A549 (cell line): ENCODE data around the gene KIF2A. TPM values are rescaled to one million over a fixed set of nuclear protein-coding genes. Genes with fewer than 3 reads are reported as not detected.

Experiments used
- ATAC-seq, 2 experiments: fragments of 200-7000 bp in 1 of 2; fragments of >200 bp in 1 of 2; cut with Nextera tagmentation in 1 of 2; cut with Tn5 transposase in 1 of 2; 3 replicates each; pipeline versions ENCODE4 v1.8.0 to v1.9.1; 2018 to 2020; ENCODE audit warnings: mild to moderate bottlenecking in 1 of 2, moderate library complexity in 1 of 2
- CTCF ChIA-PET: fragments of 300-600 bp; sonication (Branson Sonifier 250); formaldehyde crosslinking; extraction: SDS; loops from one replicate; lab custom pipeline; 2021; ENCODE audit warnings: antibody characterized with exemption, inconsistent platforms; lab: Yijun Ruan, JAX
- POLR2A ChIA-PET: fragments of 350-600 bp; formaldehyde crosslinking; extraction: SDS; loops from one replicate; lab custom pipeline; 2021; ENCODE audit warnings: antibody characterized with exemption, inconsistent platforms; lab: Yijun Ruan, JAX
- DNase-seq, 2 experiments: peaks; one replicate each; pipeline versions ENCODE4 v3.0.0 to v3.0.0-alpha.2; 2011 to 2016; ENCODE audit warnings: low read depth in 1 of 2, low spot score in 1 of 2
- FAIRE-seq: peaks from 2 replicates; lab custom pipeline; 2011; peaks lifted over from hg19 to GRCh38; lab: Jason Lieb, UNC
- H3K27ac ChIP-seq, 2 experiments: fragments of >200 bp; sonication (Bioruptor Twin); formaldehyde crosslinking; 3 replicates each; pipeline ENCODE4 v1.5.1; 2016 to 2017
- H3K4me1 ChIP-seq: fragments of >200 bp; sonication (Bioruptor Twin); formaldehyde crosslinking; 3 replicates; pipeline ENCODE4 v1.6.1; 2016
- H3K4me2 ChIP-seq: fragments of >200 bp; sonication (Bioruptor Twin); formaldehyde crosslinking; 3 replicates; pipeline ENCODE4 v1.6.1; 2016
- H3K4me3 ChIP-seq: fragments of >200 bp; sonication (Bioruptor Twin); formaldehyde crosslinking; 3 replicates; pipeline ENCODE4 v1.5.1; 2016
- H3K9me3 ChIP-seq: fragments of >200 bp; sonication (Bioruptor Twin); formaldehyde crosslinking; 3 replicates; pipeline ENCODE4 v1.6.1; 2016
- CBX8 ChIP-seq: fragments of 200-600 bp; sonication (generic); IDR thresholded peaks from 2 replicates; pipeline ENCODE4 v1.6.1; 2016
- CHD2 ChIP-seq: fragments of 150-350 bp; IDR thresholded peaks from 2 replicates; pipeline ENCODE4 v1.6.1; 2014; ENCODE audit warnings: low read length; ENCODE audit not compliant: partially characterized antibody
- EHF ChIP-seq: fragments of 250-450 bp; sonication (Bioruptor Pico); IDR thresholded peaks from 2 replicates; pipeline ENCODE4 v1.5.0; 2020; ENCODE audit warnings: mild to moderate bottlenecking
- EHMT2 ChIP-seq: fragments of 200-600 bp; sonication (generic); IDR thresholded peaks from 2 replicates; pipeline ENCODE4 v1.6.1; 2016; ENCODE audit warnings: antibody characterized with exemption, low read depth, mild to moderate bottlenecking, moderate library complexity
- EP300 ChIP-seq, 2 experiments: fragments of >200 bp; sonication (Bioruptor Twin); formaldehyde crosslinking; IDR thresholded peaks; 2 replicates in 1 of 2; 3 replicates in 1 of 2; pipeline ENCODE4 v1.6.1; 2016 to 2017
- ESRRA ChIP-seq: fragments of 150-350 bp; IDR thresholded peaks from 2 replicates; pipeline ENCODE4 v1.6.1; 2014; ENCODE audit warnings: mild to moderate bottlenecking, low read length, borderline replicate concordance
- FOSL2 ChIP-seq, 2 experiments: fragments of 450-650 bp in 1 of 2; fragments of >200 bp in 1 of 2; sonication (Bioruptor Twin) in 1 of 2; formaldehyde crosslinking; IDR thresholded peaks; 2 replicates each; pipeline versions ENCODE4 v1.5.0 to v1.6.1; 2016 to 2020; ENCODE audit warnings: mild to moderate bottlenecking in 1 of 2, moderate library complexity in 1 of 2
- JUN ChIP-seq, 2 experiments: fragments of >200 bp; sonication (Bioruptor Twin); formaldehyde crosslinking; IDR thresholded peaks; 2 replicates in 1 of 2; 3 replicates in 1 of 2; pipeline ENCODE4 v1.6.1; 2016 to 2017
- MAX ChIP-seq: IDR thresholded peaks from 2 replicates; pipeline ENCODE4 v1.6.1; 2012
- NFE2L2 ChIP-seq: fragments of 150-350 bp; conservative IDR thresholded peaks from 2 replicates; pipeline ENCODE4 v1.6.1; 2014; ENCODE audit warnings: low read length
- NR3C1 ChIP-seq: fragments of >200 bp; sonication (Bioruptor Twin); formaldehyde crosslinking; IDR thresholded peaks from 3 replicates; pipeline ENCODE4 v1.6.1; 2017
- POLR2AphosphoS2 ChIP-seq: conservative IDR thresholded peaks from 2 replicates; pipeline ENCODE4 v1.6.1; 2012; ENCODE audit warnings: low read length, improper control_type of control experiment, inconsistent platforms
- RARB ChIP-seq: fragments of 250-450 bp; sonication (Bioruptor Pico); IDR thresholded peaks from 2 replicates; pipeline ENCODE4 v1.8.0; 2021; ENCODE audit warnings: mild to moderate bottlenecking, moderate library complexity
- SMC3 ChIP-seq: fragments of >200 bp; sonication (Bioruptor Twin); formaldehyde crosslinking; IDR thresholded peaks from 3 replicates; pipeline ENCODE4 v1.6.1; 2018; ENCODE audit warnings: inconsistent platforms
- TFCP2L1 ChIP-seq: fragments of 250-450 bp; sonication (Bioruptor Pico); IDR thresholded peaks from 2 replicates; pipeline ENCODE4 v1.5.0; 2021; ENCODE audit warnings: mild to moderate bottlenecking
- ZNF302 ChIP-seq: fragments of 250-450 bp; sonication (Bioruptor Pico); IDR thresholded peaks from 2 replicates; pipeline ENCODE4 v1.9.0; 2021; ENCODE audit warnings: inconsistent platforms, mild to moderate bottlenecking, moderate library complexity
- ZSCAN20 ChIP-seq: fragments of 250-450 bp; sonication (Bioruptor Pico); IDR thresholded peaks from 2 replicates; pipeline ENCODE4 v1.8.0; 2022; ENCODE audit warnings: mild to moderate bottlenecking, moderate library complexity
- WGBS: methylation state at CpG from one replicate; pipeline ENCODE4 v1.1.6; 2017; ENCODE audit errors: missing lambda C conversion rate; 5-methylcytosine and 5-hydroxymethylcytosine counted together
- polyA plus RNA-seq, 4 experiments: library from polyadenylated mRNA; depleted of rRNA in 3 of 4; stranded (reverse); fragments of >200 nt; fragmentation: RNase III in 1 of 4; extraction: RNeasy Plus Mini Kit Qiagen cat#74134 plus additional on column Dnase treatment in 1 of 4; gene quantifications; 2 replicates in 3 of 4; 3 replicates in 1 of 4; pipeline ENCODE4 v1.2.3, GENCODE V29; 2011 to 2017
- TF ChIP-seq, protein P1 (sequence below): IDR thresholded peaks from 2 replicates; pipeline ENCODE4 v1.6.1; 2012; ENCODE audit warnings: low read depth, borderline replicate concordance

The KIF2A gene
- polyA plus RNA-seq, 2 of the 4 experiments (the other 2 are of a cell fraction), result 44.5 to 68.9 TPM

- TF ChIP-seq MAX (no peak), FOSL2 (IDR thresholded peaks at IDR 0.05) (no peak), FOSL2 (CRISPR knock-in tag; IDR thresholded peaks at IDR 0.05) (no peak)
- ChIA-PET CTCF (interaction anchor here (1.0 to 1.8 kb wide), 3 partner anchors 8 to 138 kb away, joined by 3 to 6 read pairs (median 5); no protein-coding TSS in a partner anchor), POLR2A (no interaction called here)
- H3K4me3 ChIP-seq, result no peak overlapping the region
- H3K9me3 ChIP-seq, result no peaks in the 10 kb centered on the region
- 89% methylated on average over 3 of the region's 3 CpGs for WGBS
- no peaks in the 10 kb centered on the region for H3K4me1 ChIP-seq
- ATAC-seq (no peak), FAIRE-seq (no peak), DNase-seq (no peak)
- H3K27ac ChIP-seq, result no peak overlapping the region
- no peak overlapping the region for H3K4me2 ChIP-seq
Measured at GRCh38 chr5:62362701-62363100, 56.7 kb downstream of the KIF2A start.

DNA sequence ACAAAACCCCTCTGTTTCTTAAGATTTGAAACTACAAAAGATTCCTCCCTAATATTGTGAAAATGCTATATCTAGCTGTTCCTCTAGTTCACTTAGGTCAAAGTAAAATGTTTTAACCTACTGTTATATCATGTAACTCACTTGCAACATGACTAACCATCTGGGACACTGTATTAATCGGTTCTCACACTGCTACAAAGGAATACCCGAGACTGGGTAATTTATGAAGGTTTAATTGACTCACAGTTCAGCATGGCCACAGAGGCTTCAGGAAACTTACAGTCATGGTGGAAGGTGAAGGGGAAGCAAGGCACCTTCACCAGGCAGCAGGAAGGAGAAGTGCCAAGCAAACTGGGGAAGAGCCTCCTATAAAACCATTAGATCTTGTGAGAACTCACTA is 63.0 kb downstream of the KIF2A start:
- FAIRE-seq (no peak), ATAC-seq (no peak), DNase-seq (no peak)
- no peak for TF ChIP-seq POLR2AphosphoS2
- no peak for TF ChIP-seq SMC3
- no peak for TF ChIP-seq TFCP2L1
- no peak for TF ChIP-seq EP300 (IDR thresholded peaks at IDR 0.05)
- no peak overlapping the region for H3K27ac ChIP-seq
- no peak overlapping the region for H3K4me3 ChIP-seq
- H3K4me2 ChIP-seq, result no peak overlapping the region
- 83% methylated on average over 2 of the region's 2 CpGs for WGBS
- ChIA-PET POLR2A (no interaction called here), CTCF (interaction anchor here (0.6 to 0.7 kb wide), 2 partner anchors 13 to 108 kb away, joined by 3 to 6 read pairs; no protein-coding TSS in a partner anchor)
- H3K4me1 ChIP-seq, result no peaks in the 10 kb centered on the region
- no peaks in the 10 kb centered on the region for H3K9me3 ChIP-seq

- Histone ChIP-seq H3K9me3 (no peaks in the 10 kb centered on the region), H3K4me3 (no peak overlapping the region), H3K4me2 (no peak overlapping the region), H3K4me1 (peaks cover 14% of the 10 kb centered on the region), H3K27ac (no peak overlapping the region)
- FAIRE-seq (no peak), ATAC-seq (no peak), DNase-seq (no peak)
- ChIA-PET POLR2A (no interaction called here), CTCF (no interaction called here)
- TF ChIP-seq, protein P1, sequence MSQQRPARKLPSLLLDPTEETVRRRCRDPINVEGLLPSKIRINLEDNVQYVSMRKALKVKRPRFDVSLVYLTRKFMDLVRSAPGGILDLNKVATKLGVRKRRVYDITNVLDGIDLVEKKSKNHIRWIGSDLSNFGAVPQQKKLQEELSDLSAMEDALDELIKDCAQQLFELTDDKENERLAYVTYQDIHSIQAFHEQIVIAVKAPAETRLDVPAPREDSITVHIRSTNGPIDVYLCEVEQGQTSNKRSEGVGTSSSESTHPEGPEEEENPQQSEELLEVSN, result no peak
- TF ChIP-seq NFE2L2 (no peak), RARB (CRISPR knock-in tag) (no peak), CBX8 (no peak), ZNF302 (no peak), EHMT2 (no peak)
Measured at GRCh38 chr5:62371409-62371808, 65.4 kb downstream of the KIF2A start.

GRCh38 chr5:62372600-62372999 is 66.6 kb downstream of the KIF2A start:
- ChIA-PET POLR2A (no interaction called here), CTCF (interaction anchor here (1.8 kb wide), 1 partner anchor 9 kb away, joined by 5 read pairs; no protein-coding TSS in a partner anchor)
- H3K4me1 ChIP-seq, result peaks cover 15% of the 10 kb centered on the region
- no peak overlapping the region for H3K4me2 ChIP-seq
- WGBS, result 86% methylated on average over 3 of the region's 3 CpGs
- ATAC-seq (no peak), DNase-seq (no peak), FAIRE-seq (no peak)
- H3K9me3 ChIP-seq, result no peaks in the 10 kb centered on the region
- H3K27ac ChIP-seq, result no peak overlapping the region
- no peak overlapping the region for H3K4me3 ChIP-seq
- TF ChIP-seq TFCP2L1 (no peak), ZSCAN20 (no peak), NR3C1 (no peak), JUN (IDR thresholded peaks at IDR 0.05) (no peak), EHF (CRISPR knock-in tag) (no peak), CHD2 (no peak), ESRRA (no peak)
- TF ChIP-seq, protein P1, result no peak
